Neural crest cell (in vitro differentiated cells): Measurements from ENCODE around the gene RPS2. TPM values are rescaled to one million over a fixed set of nuclear protein-coding genes. Genes with fewer than 3 reads are reported as not detected.

ENCODE experiments used
- DNase-seq: peaks from one replicate; pipeline ENCODE4 v3.0.0; 2021; ENCODE audit warnings: low read depth, mixed read lengths, low spot score
- H3K27ac Mint-ChIP-seq: one replicate; pipeline ENCODE4 v1.8.0; 2021; ENCODE audit warnings: mild to moderate bottlenecking, mixed read lengths; ENCODE audit not compliant: unreplicated experiment
- H3K27me3 Mint-ChIP-seq: 2 replicates; pipeline ENCODE4 v1.8.0; 2021; ENCODE audit warnings: low read depth, mild to moderate bottlenecking, mixed read lengths
- H3K36me3 Mint-ChIP-seq: 2 replicates; pipeline ENCODE4 v1.8.0; 2021; ENCODE audit warnings: low read depth, mild to moderate bottlenecking, mixed read lengths
- H3K4me1 Mint-ChIP-seq: 2 replicates; pipeline ENCODE4 v1.8.0; 2021; ENCODE audit warnings: mixed read lengths
- H3K4me3 Mint-ChIP-seq: one replicate; pipeline ENCODE4 v1.8.0; 2021; ENCODE audit warnings: mild to moderate bottlenecking, mixed read lengths
- H3K9me3 Mint-ChIP-seq: 2 replicates; pipeline ENCODE4 v1.8.0; 2021; ENCODE audit warnings: mixed read lengths
- total RNA-seq: library from RNA; stranded (reverse); gene quantifications from 2 replicates; pipeline ENCODE4 v1.2.1, GENCODE V29; 2021
- TF ChIP-seq, protein P1 (sequence below): fragments of 200-600 bp; sonication (generic); conservative IDR thresholded peaks from 2 replicates; pipeline ENCODE4 v1.5.0; 2021; ENCODE audit warnings: antibody characterized with exemption, mild to moderate bottlenecking

The RPS2 gene
- total RNA-seq, 1 donor from 2014 or later: 3,508 TPM

DNA sequence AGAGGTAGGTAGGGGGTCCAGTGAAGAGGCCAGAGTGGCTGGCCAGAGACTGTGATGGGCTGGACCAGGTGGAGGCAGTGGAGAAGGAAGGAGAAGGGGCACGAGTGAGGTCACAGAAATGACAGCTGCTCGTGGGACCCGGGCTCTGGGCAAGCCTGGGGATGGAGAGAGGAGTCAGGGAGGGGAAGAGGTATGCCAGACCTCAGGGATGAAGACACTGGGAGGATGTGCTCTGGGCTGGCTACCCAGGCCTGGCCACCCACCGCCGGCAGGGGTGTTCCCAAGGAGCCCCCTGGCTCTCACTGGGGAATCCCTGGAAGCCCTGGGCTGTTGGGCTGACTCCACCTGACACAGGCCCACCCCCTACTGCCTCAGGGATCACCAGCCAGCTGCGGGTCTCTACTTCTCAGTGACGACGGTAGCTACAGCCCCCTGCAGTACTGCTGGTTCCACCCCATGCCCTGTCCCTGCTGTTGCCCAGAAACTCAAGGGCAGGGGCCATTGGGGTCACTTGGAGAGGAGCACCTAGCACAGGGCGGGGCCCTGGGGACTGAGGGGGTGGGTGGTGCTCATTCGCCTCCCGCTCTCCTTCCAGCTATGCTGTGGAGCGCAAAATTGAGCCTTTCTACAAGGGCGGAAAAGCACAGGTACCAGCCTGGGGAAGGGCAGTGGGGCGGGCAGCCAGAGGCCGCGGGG lies 9.0 kb upstream of the RPS2 start:
- Mint-ChIP-seq H3K9me3 (no peaks in the 10 kb centered on the region), H3K27ac (no peak overlapping the region), H3K4me1 (peaks cover 18% of the 10 kb centered on the region), H3K27me3 (peaks cover 12% of the 10 kb centered on the region), H3K36me3 (no peaks in the 10 kb centered on the region), H3K4me3 (peak overlapping the region; percentile 97)
- DNase-seq: no peak
- TF ChIP-seq, protein P1, sequence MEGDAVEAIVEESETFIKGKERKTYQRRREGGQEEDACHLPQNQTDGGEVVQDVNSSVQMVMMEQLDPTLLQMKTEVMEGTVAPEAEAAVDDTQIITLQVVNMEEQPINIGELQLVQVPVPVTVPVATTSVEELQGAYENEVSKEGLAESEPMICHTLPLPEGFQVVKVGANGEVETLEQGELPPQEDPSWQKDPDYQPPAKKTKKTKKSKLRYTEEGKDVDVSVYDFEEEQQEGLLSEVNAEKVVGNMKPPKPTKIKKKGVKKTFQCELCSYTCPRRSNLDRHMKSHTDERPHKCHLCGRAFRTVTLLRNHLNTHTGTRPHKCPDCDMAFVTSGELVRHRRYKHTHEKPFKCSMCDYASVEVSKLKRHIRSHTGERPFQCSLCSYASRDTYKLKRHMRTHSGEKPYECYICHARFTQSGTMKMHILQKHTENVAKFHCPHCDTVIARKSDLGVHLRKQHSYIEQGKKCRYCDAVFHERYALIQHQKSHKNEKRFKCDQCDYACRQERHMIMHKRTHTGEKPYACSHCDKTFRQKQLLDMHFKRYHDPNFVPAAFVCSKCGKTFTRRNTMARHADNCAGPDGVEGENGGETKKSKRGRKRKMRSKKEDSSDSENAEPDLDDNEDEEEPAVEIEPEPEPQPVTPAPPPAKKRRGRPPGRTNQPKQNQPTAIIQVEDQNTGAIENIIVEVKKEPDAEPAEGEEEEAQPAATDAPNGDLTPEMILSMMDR: no peak

DNA sequence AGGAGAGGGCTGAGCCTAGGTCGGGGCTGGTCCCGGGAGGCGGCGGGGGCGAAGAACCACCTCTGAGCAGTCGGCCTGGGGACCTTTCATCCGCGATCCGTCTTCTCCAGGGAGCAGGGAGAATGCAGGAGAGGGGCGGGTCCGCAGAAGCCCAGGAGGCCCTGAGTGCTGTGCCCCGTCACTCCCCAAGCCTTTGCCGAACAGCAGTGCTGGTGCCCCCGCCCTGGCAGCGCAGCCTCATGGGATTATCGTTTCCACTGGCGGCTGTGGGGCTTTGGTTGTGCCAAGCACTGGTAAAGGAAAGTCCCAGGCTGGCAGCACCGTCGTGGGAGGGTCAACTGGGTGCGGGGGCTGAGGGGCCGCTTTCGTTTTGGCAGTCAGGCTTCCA lies 7.9 kb upstream of the RPS2 start:
- Mint-ChIP-seq H3K27ac (peak overlapping the region; percentile 35), H3K36me3 (no peaks in the 10 kb centered on the region), H3K27me3 (peaks cover 6% of the 10 kb centered on the region), H3K4me3 (peak overlapping the region; percentile 97), H3K4me1 (peaks cover 18% of the 10 kb centered on the region), H3K9me3 (no peaks in the 10 kb centered on the region)
- TF ChIP-seq, protein P1: no peak
- no peak for DNase-seq

DNA sequence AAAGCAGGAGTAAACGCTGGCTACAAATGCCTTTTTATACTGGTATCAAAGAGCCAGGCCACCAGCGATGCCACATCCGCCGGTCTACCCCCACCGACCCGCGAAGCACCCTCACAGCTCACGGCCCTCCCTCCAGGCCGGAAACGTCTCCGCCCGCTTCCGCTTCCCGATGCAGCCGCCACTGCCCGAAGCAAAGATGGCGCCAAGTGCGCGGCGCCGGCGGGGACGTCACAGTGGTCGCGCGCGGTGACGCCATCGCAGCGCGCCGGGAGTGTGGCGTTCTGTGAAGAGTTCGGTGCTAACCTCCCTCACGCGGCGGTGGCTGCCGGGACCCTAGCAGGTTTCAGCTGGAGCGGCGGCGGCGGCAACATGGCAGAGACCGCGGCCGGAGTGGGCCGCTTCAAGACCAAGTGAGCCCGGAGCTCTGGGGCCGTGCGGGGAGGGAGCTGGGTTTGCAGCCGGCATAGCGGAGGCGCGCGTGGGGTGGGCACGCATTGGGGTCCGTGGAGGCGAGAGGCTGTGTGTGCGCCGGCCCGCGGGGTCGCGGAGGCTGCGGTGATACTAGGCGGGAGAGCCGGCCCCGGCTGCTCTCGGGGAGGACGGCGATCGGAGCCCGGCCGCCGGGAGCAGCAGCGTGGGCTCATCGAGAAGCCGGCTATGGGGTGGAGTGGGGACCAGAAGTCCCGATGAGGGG lies 7.3 kb upstream of the RPS2 start, which contains the start of gene TBL3:
TBL3 (plus strand) TSS at position 258 of the 694 bp plus-strand sequence; CDS start at position 370, 112 bp downstream.
- H3K27me3 Mint-ChIP-seq: peaks cover 5% of the 10 kb centered on the region
- H3K9me3 Mint-ChIP-seq: no peaks in the 10 kb centered on the region
- TF ChIP-seq, protein P1: no peak
- DNase-seq: peak; percentile 89
- H3K36me3 Mint-ChIP-seq: no peaks in the 10 kb centered on the region
- peak within 1 kb of the TSS; percentile 97 for H3K4me3 Mint-ChIP-seq
- peak within 1 kb of the TSS; percentile 97 for H3K27ac Mint-ChIP-seq
- peaks cover 18% of the 10 kb centered on the region for H3K4me1 Mint-ChIP-seq

DNA sequence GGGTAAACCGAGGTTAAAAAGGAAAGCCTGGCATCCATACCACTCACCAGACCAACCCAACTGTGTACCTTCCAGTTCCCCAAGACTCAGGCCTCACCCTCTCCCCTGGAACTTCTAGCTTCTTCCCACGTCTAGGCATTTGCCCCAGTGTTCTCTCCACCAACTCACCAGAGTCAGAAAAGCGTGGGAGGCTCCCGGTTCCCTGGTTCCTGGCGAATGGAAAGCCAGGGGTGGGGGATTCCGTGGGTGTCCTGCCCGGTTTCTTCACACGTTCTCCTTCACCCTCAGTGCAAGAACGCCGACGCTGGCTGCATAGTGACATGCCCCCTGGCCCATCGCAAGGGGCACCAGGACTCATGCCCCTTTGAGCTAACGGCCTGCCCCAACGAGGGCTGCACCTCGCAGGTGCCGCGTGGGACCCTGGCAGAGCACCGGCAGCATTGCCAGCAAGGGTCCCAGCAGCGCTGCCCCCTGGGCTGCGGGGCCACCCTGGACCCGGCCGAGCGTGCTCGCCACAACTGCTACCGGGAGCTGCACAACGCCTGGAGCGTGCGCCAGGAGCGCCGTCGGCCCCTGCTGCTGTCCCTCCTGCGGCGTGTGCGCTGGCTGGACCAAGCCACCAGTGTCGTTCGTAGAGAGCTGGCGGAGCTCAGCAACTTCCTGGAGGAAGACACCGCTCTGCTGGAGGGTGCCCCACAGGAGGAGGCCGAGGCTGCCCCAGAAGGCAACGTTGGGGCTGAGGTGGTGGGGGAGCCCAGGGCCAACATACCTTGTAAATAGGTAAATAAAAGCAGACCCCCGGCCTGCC lies 3.7 kb upstream of the RPS2 start:
- Mint-ChIP-seq H3K4me3 (peak overlapping the region; percentile 79), H3K27ac (no peak overlapping the region), H3K9me3 (no peaks in the 10 kb centered on the region), H3K4me1 (peaks cover 32% of the 10 kb centered on the region), H3K27me3 (peaks cover 10% of the 10 kb centered on the region), H3K36me3 (peaks cover 13% of the 10 kb centered on the region)
- TF ChIP-seq, protein P1: no peak
- no peak for DNase-seq

DNA sequence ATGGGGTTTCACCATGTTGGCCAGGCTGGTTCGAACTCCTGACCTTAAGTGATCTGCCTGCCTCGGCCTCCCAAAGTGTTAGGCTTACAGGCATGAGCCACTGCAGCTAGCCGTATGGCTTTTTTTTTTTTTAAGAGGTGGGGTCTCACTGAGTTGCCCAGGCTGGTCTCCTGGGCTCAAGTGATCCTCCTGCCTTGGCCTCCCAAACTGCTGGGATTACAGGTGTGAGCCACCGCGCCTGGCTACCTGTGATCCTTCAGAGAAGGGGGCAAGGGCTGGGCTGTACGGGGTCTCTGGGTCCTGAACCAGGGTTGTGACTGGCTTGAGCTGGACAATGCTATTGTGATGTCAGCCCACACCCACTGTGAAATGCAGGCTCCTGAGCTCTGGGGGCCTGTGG lies 1.8 kb upstream of the RPS2 start, which contains the start of gene RNF151:
RNF151 (plus strand) TSS at position 397 of the 400 bp plus-strand sequence. CDS start 26 bp downstream, outside the sequence.
- peaks cover 5% of the 10 kb centered on the region for H3K27me3 Mint-ChIP-seq
- peak within 1 kb of the TSS; percentile 92 for H3K4me3 Mint-ChIP-seq
- peaks cover 24% of the 10 kb centered on the region for H3K36me3 Mint-ChIP-seq
- H3K4me1 Mint-ChIP-seq: peaks cover 34% of the 10 kb centered on the region
- DNase-seq: no peak
- TF ChIP-seq, protein P1: no peak
- H3K9me3 Mint-ChIP-seq: no peaks in the 10 kb centered on the region
- no peak within 1 kb of the TSS for H3K27ac Mint-ChIP-seq
